GM12878 (cell line): ENCODE data around the gene MRPL20. TPM values are rescaled to one million over a fixed set of nuclear protein-coding genes. Genes with fewer than 3 reads are reported as not detected.

Source experiments
- ATAC-seq: fragments of 200-7000 bp; cut with Tn5 transposase; 3 replicates; pipeline ENCODE4 v1.9.1; 2020; ENCODE audit warnings: mild to moderate bottlenecking, moderate library complexity
- BruUV-seq: library from RNA; stranded (reverse); fragments of 400-500 nt; replicated peaks from 2 replicates; lab custom pipeline; 2021; lab: Mats Ljungman, UMichigan
- CTCF ChIA-PET: fragments of 300-600 bp; sonication (Branson Sonifier 250); formaldehyde crosslinking; extraction: SDS; loops from one replicate; lab custom pipeline; 2021; ENCODE audit warnings: inconsistent platforms; lab: Yijun Ruan, JAX
- POLR2A ChIA-PET: fragments of 350-600 bp; formaldehyde crosslinking; extraction: SDS; loops from one replicate; lab custom pipeline; 2021; ENCODE audit warnings: inconsistent platforms; lab: Charles Lee
- RAD21 ChIA-PET: fragments of 300-600 bp; sonication (Branson Sonifier 250); formaldehyde crosslinking; loops from one replicate; lab custom pipeline; 2023; ENCODE audit warnings: antibody characterized with exemption; ENCODE audit not compliant: unreplicated experiment; lab: Charles Lee
- SMC1A ChIA-PET: fragments of 300-600 bp; sonication (Branson Sonifier 250); formaldehyde crosslinking; loops from one replicate; lab custom pipeline; 2023; ENCODE audit not compliant: unreplicated experiment, uncharacterized antibody; lab: Charles Lee
- DNase-seq: peaks from one replicate; pipeline ENCODE4 v3.0.0-alpha.2; 2011; ENCODE audit warnings: low read depth, low spot score
- FAIRE-seq: peaks from 3 replicates; lab custom pipeline; 2011; peaks lifted over from hg19 to GRCh38; lab: Jason Lieb, UNC
- H2AFZ ChIP-seq: 2 replicates; pipeline ENCODE4 v1.6.0; 2011; ENCODE audit warnings: low read depth, low read length, control low read depth; ENCODE audit not compliant: control insufficient read depth
- H3K27ac ChIP-seq: 2 replicates; pipeline ENCODE4 v1.5.1; 2011; ENCODE audit warnings: control low read depth; ENCODE audit not compliant: control insufficient read depth, insufficient read depth
- H3K27me3 ChIP-seq, 2 experiments: replicated peaks in 1 of 2; 2 replicates each; pipeline versions ENCODE4 v1.6.0 to v1.6.1; 2011; ENCODE audit warnings: low read length in 1 of 2; ENCODE audit not compliant: control insufficient read depth in 2 of 2, insufficient read depth in 2 of 2
- H3K36me3 ChIP-seq, 2 experiments: 2 replicates each; pipeline ENCODE4 v1.5.1; 2011; ENCODE audit warnings: low read length in 1 of 2; ENCODE audit not compliant: control insufficient read depth in 2 of 2, insufficient read depth in 2 of 2
- H3K4me1 ChIP-seq: 2 replicates; pipeline ENCODE4 v1.6.1; 2011; ENCODE audit warnings: mild to moderate bottlenecking, low read length, moderate library complexity, mixed read lengths; ENCODE audit not compliant: control insufficient read depth, insufficient read depth
- H3K4me2 ChIP-seq: 2 replicates; pipeline ENCODE4 v1.6.0; 2011; ENCODE audit warnings: control low read depth; ENCODE audit not compliant: control insufficient read depth, insufficient read depth
- H3K4me3 ChIP-seq: fragments of 200-600 bp; sonication (generic); 2 replicates; pipeline ENCODE4 v1.5.1; 2016
- H3K79me2 ChIP-seq: 2 replicates; pipeline ENCODE4 v1.6.0; 2011; ENCODE audit warnings: low read length; ENCODE audit not compliant: control insufficient read depth, insufficient read depth
- H3K9ac ChIP-seq: 2 replicates; pipeline ENCODE4 v1.8.0; 2011; ENCODE audit warnings: low read length, control low read depth, mixed read lengths; ENCODE audit not compliant: control insufficient read depth, insufficient read depth
- H3K9me3 ChIP-seq: replicated peaks from 3 replicates; pipeline ENCODE4 v1.5.1; 2011; ENCODE audit warnings: mild to moderate bottlenecking, low read length; ENCODE audit not compliant: control insufficient read depth, insufficient read depth
- H4K20me1 ChIP-seq: 2 replicates; pipeline ENCODE4 v1.6.0; 2011; ENCODE audit not compliant: control insufficient read depth, insufficient read depth
- CEBPZ ChIP-seq: fragments of 150-350 bp; IDR thresholded peaks from 2 replicates; pipeline ENCODE4 v1.6.1; 2016; ENCODE audit warnings: low read depth, low read length
- WGBS: methylation state at CpG from one replicate; pipeline ENCODE4 v1.1.6; 2016; ENCODE audit warnings: low lambda C conversion rate; ENCODE audit not compliant: insufficient replicate concordance, insufficient coverage; ENCODE audit errors: missing lambda C conversion rate; 5-methylcytosine and 5-hydroxymethylcytosine counted together
- in situ Hi-C: fragments of 300-500 bp; cut with MboI; formaldehyde crosslinking; loops from 9 replicates; pipeline ENCODE4 v1.14.3; 2018; ENCODE audit warnings: mixed read lengths
- intact Hi-C: fragments of 100-400 bp; cut with micrococcal nuclease; formaldehyde crosslinking; loops from one replicate; pipeline ENCODE4 v1.14.2; 2022; ENCODE audit not compliant: unreplicated experiment
- polyA plus RNA-seq, 11 experiments: library from polyadenylated mRNA; depleted of rRNA in 4 of 11; unstranded in 6 of 11; stranded (reverse) in 5 of 11; fragments of >200 nt; fragmentation: Nextera tagmentation in 4 of 11; fragmentation: Illumina TruSeq in 1 of 11; extraction: Ambion mirVana in 4 of 11; extraction: Trizol in 1 of 11; gene quantifications; 1 replicate in 1 of 11; 2 replicates in 10 of 11; pipeline versions ENCODE4 v1.2.1 to v1.2.3, GENCODE V29; 2011 to 2016; ENCODE audit warnings: inconsistent platforms in 2 of 11, missing spikeins in 2 of 11, low read depth in 1 of 11
- total RNA-seq, 4 experiments: library from RNA; depleted of rRNA in 3 of 4; stranded (reverse); fragments of >200 nt in 3 of 4; fragmentation: Illumina TruSeq in 1 of 4; extraction: Trizol in 1 of 4; gene quantifications; 2 replicates each; pipeline versions ENCODE4 v1.2.1 to v1.2.3, GENCODE V29; 2013 to 2021
- TF ChIP-seq, protein P1 (sequence below): IDR thresholded peaks from 2 replicates; pipeline ENCODE4 v1.6.1; 2012; ENCODE audit warnings: low read depth, low read length, improper control_type of control experiment

MRPL20 gene
- total and polyA plus RNA-seq, 10 of the 15 experiments (the other 5 are each of a cell fraction or from before 2014, with no cell fraction given) = 129 to 525 (median 255) TPM

GRCh38 chr1:1427820-1428148, 20.7 kb upstream of the MRPL20 start:
- Histone ChIP-seq H3K9ac (no peak overlapping the region), H3K4me2 (no peak overlapping the region), H3K79me2 (no peaks in the 10 kb centered on the region), H3K4me1 (no peaks in the 10 kb centered on the region), H3K36me3 (no peaks in the 10 kb centered on the region), H3K27me3 (peaks cover 0 to 2% of the 10 kb centered on the region in 2 experiments; a peak in 1 of 4 replicates), H3K4me3 (no peak overlapping the region), H3K27ac (no peak overlapping the region), H4K20me1 (no peaks in the 10 kb centered on the region), H3K9me3 (no peaks in the 10 kb centered on the region), H2AFZ (no peak overlapping the region)
- BruUV-seq = no TSS peak
- ATAC-seq = no peak
- ChIA-PET SMC1A (no interaction called here), POLR2A (no interaction called here), RAD21 (no interaction called here), CTCF (no interaction called here)
- intact Hi-C loops (no loop called here), in situ Hi-C loops (no loop called here)
- WGBS = 0% methylated on average over 1 of the region's 22 CpGs
- DNase-seq = no peak
- TF ChIP-seq, protein P1, sequence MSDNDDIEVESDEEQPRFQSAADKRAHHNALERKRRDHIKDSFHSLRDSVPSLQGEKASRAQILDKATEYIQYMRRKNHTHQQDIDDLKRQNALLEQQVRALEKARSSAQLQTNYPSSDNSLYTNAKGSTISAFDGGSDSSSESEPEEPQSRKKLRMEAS = no peak
- TF ChIP-seq CEBPZ = no peak
- FAIRE-seq = no peak
